NCI-H748 (cell line): ENCODE results near the gene RERE.
"Not testable (repeated sequence)": the region's sequence is repeated elsewhere in the genome, so short reads cannot be mapped to it uniquely, and the experiment has no call there.

Source experiments
- DNase-seq: peaks from one replicate; lab custom pipeline; 2025; ENCODE audit not compliant: unreplicated experiment; lab: John Stamatoyannopoulos, UW

Gene RERE

DNA sequence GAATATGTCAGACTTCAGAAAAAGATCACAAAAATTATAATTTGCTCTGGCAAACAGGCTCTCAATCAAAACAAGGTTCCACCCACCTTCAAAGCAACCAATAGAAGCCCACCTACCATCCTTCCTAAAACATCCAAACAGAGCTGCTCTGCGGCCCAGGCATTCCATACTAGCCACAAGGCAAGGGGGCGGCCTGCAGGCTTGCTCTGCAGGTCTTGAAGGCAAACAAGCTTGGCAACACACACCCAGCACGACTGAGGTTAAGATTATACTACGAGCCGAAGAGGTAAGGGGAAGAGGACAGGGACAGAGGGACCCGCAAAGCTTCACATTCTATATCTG is 292.3 kb downstream of the RERE start:
- no peak for DNase-seq

- DNase-seq: no peak
Observed at GRCh38 chr1:8524627-8525157, 292.7 kb downstream of the RERE start.

- DNase-seq: no peak
Observed at GRCh38 chr1:8523666-8524206, 293.7 kb downstream of the RERE start.

DNA sequence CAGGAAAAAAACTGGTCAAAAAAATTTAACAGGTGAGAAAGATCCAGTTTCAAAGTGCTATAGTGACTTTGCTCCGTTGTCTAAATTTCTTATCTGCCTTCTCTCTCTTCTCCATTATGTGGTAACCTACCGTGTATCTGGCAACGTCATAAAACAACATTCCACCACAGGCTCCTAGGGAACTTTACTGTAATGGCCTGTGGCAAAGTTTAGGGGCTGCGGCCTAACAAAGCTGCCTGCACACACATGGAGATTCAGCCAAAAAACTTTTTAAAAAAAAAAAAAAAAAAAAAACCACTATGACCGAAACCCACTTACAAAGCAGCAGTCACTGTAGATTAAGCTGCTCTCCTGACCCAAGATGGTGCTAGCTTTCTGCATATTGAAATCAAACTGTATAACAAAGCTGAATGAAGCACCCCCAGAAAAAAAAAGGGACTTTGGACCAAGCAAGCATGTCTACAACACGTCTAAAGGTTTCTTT is 296.9 kb downstream of the RERE start:
- no peak for DNase-seq

GRCh38 chr1:8519167-8519566 is 298.3 kb downstream of the RERE start:
- no peak for DNase-seq

- DNase-seq: no peak
Observed at GRCh38 chr1:8518490-8518801, 299.0 kb downstream of the RERE start.

- DNase-seq: peak; percentile 39
Observed at GRCh38 chr1:8517661-8518489, 299.6 kb downstream of the RERE start.

DNA sequence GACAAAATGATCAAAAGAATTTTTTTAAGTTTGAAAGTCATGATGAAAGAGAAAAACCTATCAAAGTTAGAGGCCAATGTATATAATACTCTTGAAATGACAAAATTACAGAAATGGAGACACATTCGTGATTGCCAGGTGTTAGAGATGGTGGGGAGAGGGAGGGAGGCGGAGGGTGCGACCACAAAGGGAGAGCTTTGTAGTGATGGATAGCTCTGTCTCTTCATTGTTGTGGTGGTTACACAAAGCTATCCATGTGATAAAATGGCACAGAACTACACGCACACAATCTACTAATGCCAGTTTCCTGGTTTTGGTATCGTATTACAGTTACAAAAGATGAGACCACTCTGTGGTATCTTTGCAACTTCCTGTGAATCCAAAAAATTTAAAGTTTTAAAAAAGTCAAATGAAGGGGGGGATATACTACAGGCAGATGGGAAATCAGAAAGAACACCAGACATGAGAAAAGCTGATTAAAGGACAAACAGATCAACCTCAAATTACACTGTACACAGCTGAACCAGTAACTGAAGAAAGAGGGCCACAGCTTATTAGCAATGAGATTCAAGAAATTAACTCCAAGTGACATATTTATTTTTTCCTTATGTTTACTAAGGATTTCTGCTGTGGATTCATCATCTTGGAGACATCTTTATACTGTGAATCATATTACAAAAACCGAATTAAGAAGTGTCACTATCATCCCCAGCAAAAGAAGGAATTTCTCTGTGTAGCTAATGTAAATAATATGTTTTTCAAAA is 300.5 kb downstream of the RERE start:
- peak; percentile 75 for DNase-seq

- DNase-seq: no peak
Observed at GRCh38 chr1:8516278-8516777, 301.1 kb downstream of the RERE start.

GRCh38 chr1:8512504-8512903 is 304.9 kb downstream of the RERE start:
- no peak for DNase-seq

GRCh38 chr1:8510041-8510823 is 307.2 kb downstream of the RERE start:
- no peak for DNase-seq

DNA sequence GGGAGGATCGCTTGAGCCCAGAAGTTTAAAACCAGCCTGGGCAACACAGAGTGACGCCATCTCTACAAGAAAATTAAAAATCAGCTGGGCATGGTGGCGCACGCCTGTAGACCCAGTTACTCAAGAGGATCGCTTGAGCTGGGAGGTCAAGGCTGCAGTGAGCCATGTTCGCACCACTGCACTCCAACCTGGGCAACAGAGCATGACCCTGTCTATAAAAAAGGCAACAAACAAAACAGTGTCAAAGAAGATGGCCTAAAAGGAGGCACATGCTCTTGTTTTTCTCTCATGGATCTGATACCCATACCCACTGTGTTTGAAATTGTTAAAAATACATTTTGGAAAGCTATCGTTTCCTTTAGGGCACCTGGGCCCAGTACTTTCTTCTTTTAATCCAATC is 307.9 kb downstream of the RERE start:
- no peak for DNase-seq

DNA sequence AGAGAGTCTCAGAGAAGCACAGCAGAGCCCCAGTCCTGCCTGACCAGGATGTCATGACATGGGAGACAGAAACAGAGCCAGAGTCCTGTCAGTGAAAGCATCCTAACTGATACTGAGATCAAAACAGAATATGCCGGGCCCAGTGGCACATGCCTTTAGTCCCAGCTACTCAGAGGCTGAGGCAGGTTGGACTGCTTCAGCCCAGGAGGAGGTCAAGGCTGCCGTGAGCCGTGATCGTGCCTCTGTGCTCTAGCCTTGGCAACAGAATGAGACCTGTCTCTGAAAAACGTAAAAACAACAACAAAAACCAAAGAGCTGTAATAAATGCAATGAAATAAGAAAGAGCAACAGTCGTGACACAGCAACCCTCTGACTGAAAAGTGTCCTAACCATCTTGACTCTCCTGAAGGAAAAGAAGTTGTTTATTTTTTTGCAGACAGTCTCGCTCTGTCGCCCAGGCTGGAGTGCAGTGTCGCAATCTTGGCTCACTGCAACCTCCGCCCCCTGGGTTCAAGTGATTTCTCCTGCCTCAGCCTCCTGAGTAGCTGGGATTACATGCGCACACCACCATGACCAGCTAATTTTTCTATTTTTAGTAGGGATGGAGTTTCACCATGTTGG is 310.3 kb downstream of the RERE start:
- no peak for DNase-seq

DNA sequence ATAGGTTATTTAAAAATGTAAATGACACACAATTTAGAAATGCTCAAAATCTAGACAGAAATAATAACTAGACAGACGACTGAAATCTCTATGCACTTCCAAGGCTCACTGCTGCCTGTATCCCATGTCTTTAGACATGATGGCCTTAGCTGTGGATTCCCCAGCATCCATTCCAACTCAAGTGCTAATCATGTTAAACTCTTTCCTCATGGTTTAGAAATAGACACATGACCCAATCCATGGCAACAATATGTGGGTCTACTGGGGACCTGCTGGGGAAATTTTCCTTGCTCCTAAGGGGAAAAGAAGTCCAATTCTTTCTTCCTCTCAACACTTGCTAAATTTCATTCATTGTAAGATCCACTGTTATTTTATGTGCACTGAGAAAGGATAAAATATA is 311.0 kb downstream of the RERE start:
- no peak for DNase-seq

GRCh38 chr1:8503842-8504241 is 313.6 kb downstream of the RERE start:
- DNase-seq: no peak

DNA sequence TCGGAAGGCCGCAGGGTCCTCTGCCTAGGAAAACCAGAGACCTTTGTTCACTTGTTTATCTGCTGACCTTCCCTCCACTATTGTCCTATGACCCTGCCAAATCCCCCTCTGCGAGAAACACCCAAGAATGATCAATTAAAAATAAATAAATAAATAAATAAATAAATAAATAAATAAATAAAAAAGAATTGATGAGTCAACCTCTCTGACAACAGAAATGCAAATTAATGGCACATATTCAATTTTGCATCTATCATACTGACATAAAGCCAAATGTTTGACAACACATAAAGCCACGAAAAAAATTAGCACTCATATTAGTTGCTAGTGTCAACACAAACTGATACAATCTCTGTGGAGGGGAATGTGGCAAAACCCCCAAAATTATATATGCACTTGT is 314.5 kb downstream of the RERE start:
- not testable (repeated sequence) for DNase-seq

- DNase-seq: no peak
Observed at GRCh38 chr1:8497210-8497819, 320.1 kb downstream of the RERE start.

GRCh38 chr1:8496473-8496872 is 321.0 kb downstream of the RERE start:
- DNase-seq: no peak

- DNase-seq: no peak
Observed at GRCh38 chr1:8495928-8496401, 321.5 kb downstream of the RERE start.

- no peak for DNase-seq
Observed at GRCh38 chr1:8494681-8495080, 322.8 kb downstream of the RERE start.
